Measurements from ENCODE around the gene HP.

Gene HP

GRCh38 chr16:72092832-72093447 is 38.6 kb downstream of the HP start:
- no peak for DNase-seq

GRCh38 chr16:72093448-72094265 is 39.4 kb downstream of the HP start, which contains the start of the genes DHX38 and TXNL4B:
Gene DHX38 (plus strand): TSS chr16:72093847. CDS start chr16:72096158, 2,311 bp downstream.
Gene TXNL4B (minus strand): TSS chr16:72093620. CDS start chr16:72090749, 2,871 bp downstream.
- peak; percentile 85 for DNase-seq

- no peak for DNase-seq
Measured at GRCh38 chr16:72094266-72094610, 39.9 kb downstream of the HP start.

GRCh38 chr16:72098936-72099335 is 44.6 kb downstream of the HP start:
- DNase-seq: no peak

- DNase-seq: no peak
Measured at GRCh38 chr16:72099377-72099818, 45.1 kb downstream of the HP start.

GRCh38 chr16:72101195-72101594 is 46.9 kb downstream of the HP start:
- DNase-seq: no peak

GRCh38 chr16:72104905-72105304 is 50.6 kb downstream of the HP start:
- no peak for DNase-seq

GRCh38 chr16:72105978-72106377 is 51.7 kb downstream of the HP start:
- DNase-seq: no peak

GRCh38 chr16:72107371-72107770 is 53.1 kb downstream of the HP start:
- no peak for DNase-seq

GRCh38 chr16:72108353-72109102 is 54.2 kb downstream of the HP start:
- DNase-seq: no peak

GRCh38 chr16:72109300-72109699 is 55.0 kb downstream of the HP start:
- DNase-seq: no peak

GRCh38 chr16:72109966-72110530 is 55.7 kb downstream of the HP start:
- no peak for DNase-seq

Measured in NCI-H510A (cell line).